Measurements from ENCODE around the gene MRPL37.

DNA sequence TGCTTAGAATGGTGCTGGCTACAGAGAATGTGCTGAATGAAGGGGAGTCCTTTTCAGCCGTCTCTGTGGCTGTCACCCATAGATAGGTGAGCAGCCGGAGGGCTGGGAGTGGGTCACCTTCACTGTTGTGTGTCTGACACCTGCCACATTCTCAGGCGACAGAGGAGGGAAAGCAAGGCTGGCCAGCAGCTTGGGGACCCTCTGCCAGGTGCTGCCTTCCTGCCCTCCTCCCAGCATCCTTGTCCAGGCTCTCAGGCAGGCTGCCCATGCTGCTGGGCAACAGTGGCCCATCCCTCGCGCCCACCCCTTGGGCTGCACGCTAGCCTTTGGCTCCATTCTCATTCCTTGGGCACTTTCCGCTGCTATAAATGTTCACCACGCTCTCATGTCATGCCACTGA, 22.2 kb upstream of the MRPL37 start:
- no peak for TF ChIP-seq POLR2AphosphoS5 (IDR thresholded peaks at IDR 0.05; ENCODE audit: borderline replicate concordance, low read depth, low read length)
- no peak for TF ChIP-seq FOXP2 (optimal IDR thresholded peaks at IDR 0.05; ENCODE audit: control extremely low read depth, extremely low read length, insufficient read depth)
- no peak for TF ChIP-seq EZH2 (IDR thresholded peaks at IDR 0.05)
